GM12878 (cell line): Measurements from ENCODE around the gene LONRF3. TPM values are rescaled to one million over a fixed set of nuclear protein-coding genes. Genes with fewer than 3 reads are reported as not detected.

ENCODE experiments used
- ATAC-seq: fragments of 200-7000 bp; cut with Tn5 transposase; 3 replicates; pipeline ENCODE4 v1.9.1; 2020; ENCODE audit warnings: mild to moderate bottlenecking, moderate library complexity
- BruUV-seq: library from RNA; stranded (reverse); fragments of 400-500 nt; replicated peaks from 2 replicates; lab custom pipeline; 2021; lab: Mats Ljungman, UMichigan
- CTCF ChIA-PET: fragments of 300-600 bp; sonication (Branson Sonifier 250); formaldehyde crosslinking; extraction: SDS; loops from one replicate; lab custom pipeline; 2021; ENCODE audit warnings: inconsistent platforms; lab: Yijun Ruan, JAX
- POLR2A ChIA-PET: fragments of 350-600 bp; formaldehyde crosslinking; extraction: SDS; loops from one replicate; lab custom pipeline; 2021; ENCODE audit warnings: inconsistent platforms; lab: Charles Lee
- RAD21 ChIA-PET: fragments of 300-600 bp; sonication (Branson Sonifier 250); formaldehyde crosslinking; loops from one replicate; lab custom pipeline; 2023; ENCODE audit warnings: antibody characterized with exemption; ENCODE audit not compliant: unreplicated experiment; lab: Charles Lee
- SMC1A ChIA-PET: fragments of 300-600 bp; sonication (Branson Sonifier 250); formaldehyde crosslinking; loops from one replicate; lab custom pipeline; 2023; ENCODE audit not compliant: unreplicated experiment, uncharacterized antibody; lab: Charles Lee
- DNase-seq: peaks from one replicate; pipeline ENCODE4 v3.0.0-alpha.2; 2011; ENCODE audit warnings: low read depth, low spot score
- FAIRE-seq: peaks from 3 replicates; lab custom pipeline; 2011; peaks lifted over from hg19 to GRCh38; lab: Jason Lieb, UNC
- H2AFZ ChIP-seq: 2 replicates; pipeline ENCODE4 v1.6.0; 2011; ENCODE audit warnings: low read depth, low read length, control low read depth; ENCODE audit not compliant: control insufficient read depth
- H3K27ac ChIP-seq: 2 replicates; pipeline ENCODE4 v1.5.1; 2011; ENCODE audit warnings: control low read depth; ENCODE audit not compliant: control insufficient read depth, insufficient read depth
- H3K27me3 ChIP-seq, 2 experiments: replicated peaks in 1 of 2; 2 replicates each; pipeline versions ENCODE4 v1.6.0 to v1.6.1; 2011; ENCODE audit warnings: low read length in 1 of 2; ENCODE audit not compliant: control insufficient read depth in 2 of 2, insufficient read depth in 2 of 2
- H3K36me3 ChIP-seq, 2 experiments: 2 replicates each; pipeline ENCODE4 v1.5.1; 2011; ENCODE audit warnings: low read length in 1 of 2; ENCODE audit not compliant: control insufficient read depth in 2 of 2, insufficient read depth in 2 of 2
- H3K4me1 ChIP-seq: 2 replicates; pipeline ENCODE4 v1.6.1; 2011; ENCODE audit warnings: mild to moderate bottlenecking, low read length, moderate library complexity, mixed read lengths; ENCODE audit not compliant: control insufficient read depth, insufficient read depth
- H3K4me2 ChIP-seq: 2 replicates; pipeline ENCODE4 v1.6.0; 2011; ENCODE audit warnings: control low read depth; ENCODE audit not compliant: control insufficient read depth, insufficient read depth
- H3K4me3 ChIP-seq: fragments of 200-600 bp; sonication (generic); 2 replicates; pipeline ENCODE4 v1.5.1; 2016
- H3K79me2 ChIP-seq: 2 replicates; pipeline ENCODE4 v1.6.0; 2011; ENCODE audit warnings: low read length; ENCODE audit not compliant: control insufficient read depth, insufficient read depth
- H3K9ac ChIP-seq: 2 replicates; pipeline ENCODE4 v1.8.0; 2011; ENCODE audit warnings: low read length, control low read depth, mixed read lengths; ENCODE audit not compliant: control insufficient read depth, insufficient read depth
- H3K9me3 ChIP-seq: replicated peaks from 3 replicates; pipeline ENCODE4 v1.5.1; 2011; ENCODE audit warnings: mild to moderate bottlenecking, low read length; ENCODE audit not compliant: control insufficient read depth, insufficient read depth
- H4K20me1 ChIP-seq: 2 replicates; pipeline ENCODE4 v1.6.0; 2011; ENCODE audit not compliant: control insufficient read depth, insufficient read depth
- ATF7 ChIP-seq: fragments of 450-650 bp; IDR thresholded peaks from 2 replicates; pipeline ENCODE4 v1.6.1; 2016; ENCODE audit warnings: low read depth, mild to moderate bottlenecking
- CBFB ChIP-seq: IDR thresholded peaks from 2 replicates; pipeline ENCODE4 v1.6.1; 2016; ENCODE audit warnings: antibody characterized with exemption, low read depth
- CEBPB ChIP-seq, 2 experiments: fragments of 150-350 bp in 1 of 2; IDR thresholded peaks; 2 replicates each; pipeline ENCODE4 v1.6.1; 2012 to 2014; ENCODE audit warnings: low read depth in 2 of 2, low read length in 2 of 2, borderline replicate concordance in 1 of 2, inconsistent platforms in 1 of 2
- CHD4 ChIP-seq: fragments of 200-600 bp; sonication (generic); IDR thresholded peaks from 2 replicates; pipeline ENCODE4 v1.6.1; 2016; ENCODE audit warnings: mild to moderate bottlenecking
- E2F4 ChIP-seq: IDR thresholded peaks from 2 replicates; pipeline ENCODE4 v1.6.1; 2012; ENCODE audit warnings: low read depth, low read length, improper control_type of control experiment
- IRF4 ChIP-seq: IDR thresholded peaks from 2 replicates; pipeline ENCODE4 v1.6.1; 2011; ENCODE audit warnings: low read depth, low read length
- IRF5 ChIP-seq: fragments of 450-650 bp; IDR thresholded peaks from 2 replicates; pipeline ENCODE4 v1.6.1; 2017; ENCODE audit warnings: borderline replicate concordance
- KDM1A ChIP-seq: fragments of 200-600 bp; sonication (generic); IDR thresholded peaks from 2 replicates; pipeline ENCODE4 v1.6.1; 2016; ENCODE audit warnings: borderline replicate concordance
- MTA3 ChIP-seq: IDR thresholded peaks from 2 replicates; pipeline ENCODE4 v1.6.1; 2012; ENCODE audit warnings: low read length, inconsistent platforms, borderline replicate concordance
- NR2C2 ChIP-seq: IDR thresholded peaks from 2 replicates; pipeline ENCODE4 v1.6.1; 2011; ENCODE audit warnings: borderline replicate concordance, low read depth; ENCODE audit not compliant: control insufficient read depth, insufficient read length
- RUNX3 ChIP-seq: IDR thresholded peaks from 2 replicates; pipeline ENCODE4 v1.6.1; 2012; ENCODE audit warnings: low read length, inconsistent platforms
- SUZ12 ChIP-seq: fragments of 200-600 bp; sonication (generic); IDR thresholded peaks from one replicate; pipeline ENCODE4 v1.6.1; 2018; ENCODE audit warnings: antibody characterized with exemption, mild to moderate bottlenecking; ENCODE audit not compliant: unreplicated experiment
- ZZZ3 ChIP-seq: IDR thresholded peaks from 2 replicates; pipeline ENCODE4 v1.6.1; 2011; ENCODE audit warnings: low read depth; ENCODE audit not compliant: control insufficient read depth, insufficient read length
- WGBS: methylation state at CpG from one replicate; pipeline ENCODE4 v1.1.6; 2016; ENCODE audit warnings: low lambda C conversion rate; ENCODE audit not compliant: insufficient replicate concordance, insufficient coverage; ENCODE audit errors: missing lambda C conversion rate; 5-methylcytosine and 5-hydroxymethylcytosine counted together
- in situ Hi-C: fragments of 300-500 bp; cut with MboI; formaldehyde crosslinking; loops from 9 replicates; pipeline ENCODE4 v1.14.3; 2018; ENCODE audit warnings: mixed read lengths
- intact Hi-C: fragments of 100-400 bp; cut with micrococcal nuclease; formaldehyde crosslinking; loops from one replicate; pipeline ENCODE4 v1.14.2; 2022; ENCODE audit not compliant: unreplicated experiment
- polyA plus RNA-seq, 11 experiments: library from polyadenylated mRNA; depleted of rRNA in 4 of 11; unstranded in 6 of 11; stranded (reverse) in 5 of 11; fragments of >200 nt; fragmentation: Nextera tagmentation in 4 of 11; fragmentation: Illumina TruSeq in 1 of 11; extraction: Ambion mirVana in 4 of 11; extraction: Trizol in 1 of 11; gene quantifications; 1 replicate in 1 of 11; 2 replicates in 10 of 11; pipeline versions ENCODE4 v1.2.1 to v1.2.3, GENCODE V29; 2011 to 2016; ENCODE audit warnings: inconsistent platforms in 2 of 11, missing spikeins in 2 of 11, low read depth in 1 of 11
- total RNA-seq, 4 experiments: library from RNA; depleted of rRNA in 3 of 4; stranded (reverse); fragments of >200 nt in 3 of 4; fragmentation: Illumina TruSeq in 1 of 4; extraction: Trizol in 1 of 4; gene quantifications; 2 replicates each; pipeline versions ENCODE4 v1.2.1 to v1.2.3, GENCODE V29; 2013 to 2021
- TF ChIP-seq, protein P1 (sequence below): fragments of 450-650 bp; IDR thresholded peaks from 2 replicates; pipeline ENCODE4 v1.6.1; 2018; ENCODE audit warnings: mild to moderate bottlenecking, low read depth, moderate library complexity; ENCODE audit not compliant: partially characterized antibody
- TF ChIP-seq, protein P2 (sequence below): IDR thresholded peaks from 2 replicates; pipeline ENCODE4 v1.6.1; 2011; ENCODE audit warnings: borderline replicate concordance, low read depth, mild to moderate bottlenecking, moderate library complexity, mixed read lengths, low read length; ENCODE audit not compliant: insufficient read depth; ENCODE audit errors: extremely low read length

Gene LONRF3
- total and polyA plus RNA-seq, 10 of the 15 experiments (the other 5 are each of a cell fraction or from before 2014, with no cell fraction given), result 0.05 to 0.23 (median 0.09) TPM; not detected in 3

GRCh38 chrX:118973389-118974087 is 880 bp upstream of the LONRF3 start (continued):
- no peak for TF ChIP-seq E2F4

DNA sequence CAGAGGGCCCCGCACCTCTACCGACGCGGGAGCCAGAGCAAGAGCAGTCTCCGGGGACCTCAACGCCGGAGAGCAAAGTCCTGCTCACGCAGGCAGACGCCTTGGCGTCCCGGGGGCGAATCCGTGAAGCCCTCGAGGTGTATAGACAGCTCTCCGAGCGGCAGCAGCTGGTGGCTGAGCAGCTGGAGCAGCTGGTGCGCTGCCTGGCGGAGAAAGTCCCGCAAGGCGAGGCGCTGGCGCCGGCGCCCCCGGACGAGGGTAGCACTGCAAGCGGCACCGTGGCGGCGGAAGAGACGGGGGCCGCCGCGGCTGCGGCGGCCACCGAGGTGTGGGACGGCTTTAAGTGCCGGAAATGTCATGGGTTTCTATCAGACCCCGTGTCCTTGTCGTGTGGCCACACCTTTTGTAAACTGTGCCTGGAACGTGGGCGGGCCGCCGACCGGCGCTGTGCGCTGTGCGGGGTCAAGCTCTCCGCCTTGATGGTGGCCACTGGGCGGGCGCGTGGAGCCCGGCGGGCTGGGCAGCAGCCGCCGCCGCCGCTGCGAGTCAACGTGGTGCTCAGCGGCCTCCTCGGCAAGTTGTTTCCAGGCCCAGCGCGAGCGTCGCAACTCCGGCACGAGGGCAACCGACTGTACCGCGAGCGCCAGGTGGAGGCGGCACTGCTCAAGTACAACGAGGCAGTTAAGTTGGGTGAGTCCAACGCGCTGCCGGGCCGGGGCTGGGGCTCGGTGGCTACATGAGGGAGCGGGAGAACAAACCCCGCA is 672 bp downstream of the LONRF3 start:
- no peaks in the 10 kb centered on the region; the same call in 2 of the 3 replicates for H3K9me3 ChIP-seq
- no peak overlapping the region for H3K4me3 ChIP-seq
- BruUV-seq, result no TSS peak
- SMC1A ChIA-PET, result no interaction called here
- no peaks in the 10 kb centered on the region for H3K4me1 ChIP-seq
- no peak for DNase-seq
- peak overlapping the region; percentile 38; the same call in 1 of the 2 replicates for H3K4me2 ChIP-seq
- in situ Hi-C loops (no loop called here), intact Hi-C loops (no loop called here)
- H4K20me1 ChIP-seq, result no peaks in the 10 kb centered on the region
- peak; percentile 52 for ATAC-seq
- no peaks in the 10 kb centered on the region for H3K36me3 ChIP-seq
- CTCF ChIA-PET, result no interaction called here
- no peaks in the 10 kb centered on the region for H3K79me2 ChIP-seq
- no peak for FAIRE-seq
- 37% methylated on average over 52 of the region's 82 CpGs for WGBS
- POLR2A ChIA-PET, result no interaction called here
- peaks cover 2 to 12% of the 10 kb centered on the region in 2 experiments for H3K27me3 ChIP-seq
- H2AFZ ChIP-seq, result no peak overlapping the region
- no peak overlapping the region for H3K9ac ChIP-seq
- no peak overlapping the region for H3K27ac ChIP-seq
- RAD21 ChIA-PET, result no interaction called here
- TF ChIP-seq KDM1A (no peak), ATF7 (no peak), ZZZ3 (no peak), RUNX3 (no peak), CBFB (no peak), CHD4 (no peak), IRF4 (no peak), IRF5 (no peak), SUZ12 (peak; percentile 81), MTA3 (no peak), CEBPB (IDR thresholded peaks at IDR 0.05; ENCODE audit: borderline replicate concordance in 1 of 2, low read depth in 2 of 2, low read length in 2 of 2) (no peak), NR2C2 (no peak)
- TF ChIP-seq, protein P1, sequence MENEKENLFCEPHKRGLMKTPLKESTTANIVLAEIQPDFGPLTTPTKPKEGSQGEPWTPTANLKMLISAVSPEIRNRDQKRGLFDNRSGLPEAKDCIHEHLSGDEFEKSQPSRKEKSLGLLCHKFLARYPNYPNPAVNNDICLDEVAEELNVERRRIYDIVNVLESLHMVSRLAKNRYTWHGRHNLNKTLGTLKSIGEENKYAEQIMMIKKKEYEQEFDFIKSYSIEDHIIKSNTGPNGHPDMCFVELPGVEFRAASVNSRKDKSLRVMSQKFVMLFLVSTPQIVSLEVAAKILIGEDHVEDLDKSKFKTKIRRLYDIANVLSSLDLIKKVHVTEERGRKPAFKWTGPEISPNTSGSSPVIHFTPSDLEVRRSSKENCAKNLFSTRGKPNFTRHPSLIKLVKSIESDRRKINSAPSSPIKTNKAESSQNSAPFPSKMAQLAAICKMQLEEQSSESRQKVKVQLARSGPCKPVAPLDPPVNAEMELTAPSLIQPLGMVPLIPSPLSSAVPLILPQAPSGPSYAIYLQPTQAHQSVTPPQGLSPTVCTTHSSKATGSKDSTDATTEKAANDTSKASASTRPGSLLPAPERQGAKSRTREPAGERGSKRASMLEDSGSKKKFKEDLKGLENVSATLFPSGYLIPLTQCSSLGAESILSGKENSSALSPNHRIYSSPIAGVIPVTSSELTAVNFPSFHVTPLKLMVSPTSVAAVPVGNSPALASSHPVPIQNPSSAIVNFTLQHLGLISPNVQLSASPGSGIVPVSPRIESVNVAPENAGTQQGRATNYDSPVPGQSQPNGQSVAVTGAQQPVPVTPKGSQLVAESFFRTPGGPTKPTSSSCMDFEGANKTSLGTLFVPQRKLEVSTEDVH, result no peak
- TF ChIP-seq, protein P2, sequence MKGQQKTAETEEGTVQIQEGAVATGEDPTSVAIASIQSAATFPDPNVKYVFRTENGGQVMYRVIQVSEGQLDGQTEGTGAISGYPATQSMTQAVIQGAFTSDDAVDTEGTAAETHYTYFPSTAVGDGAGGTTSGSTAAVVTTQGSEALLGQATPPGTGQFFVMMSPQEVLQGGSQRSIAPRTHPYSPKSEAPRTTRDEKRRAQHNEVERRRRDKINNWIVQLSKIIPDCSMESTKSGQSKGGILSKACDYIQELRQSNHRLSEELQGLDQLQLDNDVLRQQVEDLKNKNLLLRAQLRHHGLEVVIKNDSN, result no peak
